ENCODE results near the gene STARD9.

STARD9 gene

GRCh38 chr15:42621386-42621785, 46.0 kb downstream of the STARD9 start:
- TF ChIP-seq CTCF (IDR thresholded peaks at IDR 0.05; ENCODE audit: control extremely low read depth, extremely low read depth, low read depth, missing control alignments) = no peak
- DNase-seq (ENCODE audit: extremely low spot score) = no peak
- ChIA-PET POLR2A (interaction anchor here (0.5 to 0.6 kb wide), 3 partner anchors 131 to 467 kb away, joined by 3 to 7 read pairs (median 3); no protein-coding TSS in a partner anchor), CTCF (interaction anchor here (0.8 to 1.4 kb wide), 2 partner anchors 10 to 17 kb away, joined by 4 to 5 read pairs; no protein-coding TSS in a partner anchor)

GRCh38 chr15:42621996-42622925, 46.9 kb downstream of the STARD9 start:
- POLR2A ChIA-PET = interaction anchor here (0.6 kb wide), 2 partner anchors 130 to 1174 kb away, joined by 3 to 9 read pairs; no protein-coding TSS in a partner anchor
- CTCF ChIA-PET = interaction anchor here (1.4 to 1.5 kb wide), 3 partner anchors 16 to 74 kb away, joined by 4 to 5 read pairs (median 4); partner anchors contain the start of genes HAUS2 and LRRC57

GRCh38 chr15:42623951-42624350, 48.5 kb downstream of the STARD9 start:
- POLR2A ChIA-PET = interaction anchor here (0.9 kb wide), 1 partner anchor 49 kb away, joined by 4 read pairs; the partner anchor contains the start of gene STARD9
- CTCF ChIA-PET = interaction anchor here (0.9 to 1.7 kb wide), 3 partner anchors 10 to 449 kb away, joined by 3 to 5 read pairs (median 4); no protein-coding TSS in a partner anchor
- no peak for TF ChIP-seq CTCF (IDR thresholded peaks at IDR 0.05; ENCODE audit: control extremely low read depth, extremely low read depth, low read depth, missing control alignments)
- DNase-seq (ENCODE audit: extremely low spot score) = no peak

More at GRCh38 chr15:42621996-42622925, 46.9 kb downstream of the STARD9 start:
- no peak for TF ChIP-seq CTCF (IDR thresholded peaks at IDR 0.05; ENCODE audit: control extremely low read depth, extremely low read depth, low read depth, missing control alignments)
- no peak for DNase-seq (ENCODE audit: extremely low spot score)

GRCh38 chr15:42627485-42627884, 52.1 kb downstream of the STARD9 start:
- no peak for TF ChIP-seq CTCF (IDR thresholded peaks at IDR 0.05; ENCODE audit: control extremely low read depth, extremely low read depth, low read depth, missing control alignments)
- POLR2A ChIA-PET = no interaction called here
- DNase-seq (ENCODE audit: extremely low spot score) = no peak
- CTCF ChIA-PET = no interaction called here

- ChIA-PET POLR2A (no interaction called here), CTCF (interaction anchor here (1.3 kb wide), 1 partner anchor 10 kb away, joined by 4 read pairs; no protein-coding TSS in a partner anchor)
- TF ChIP-seq CTCF (IDR thresholded peaks at IDR 0.05; ENCODE audit: control extremely low read depth, extremely low read depth, low read depth, missing control alignments) = no peak
- DNase-seq (ENCODE audit: extremely low spot score) = no peak
These were observed 53.4 kb downstream of the STARD9 start for GRCh38 chr15:42628761-42629160.

GRCh38 chr15:42632105-42632675, 56.8 kb downstream of the STARD9 start:
- TF ChIP-seq CTCF (IDR thresholded peaks at IDR 0.05; ENCODE audit: control extremely low read depth, extremely low read depth, low read depth, missing control alignments) = no peak
- ChIA-PET POLR2A (no interaction called here), CTCF (interaction anchor here (0.7 to 3.1 kb wide), 4 partner anchors 11 to 25 kb away, joined by 3 to 8 read pairs (median 5); no protein-coding TSS in a partner anchor)
- DNase-seq (ENCODE audit: extremely low spot score) = no peak

All from GM10248 (cell line).